ENCODE measurements around the gene FCSK.
"Not testable (repeated sequence)": the region's sequence is repeated elsewhere in the genome, so short reads cannot be mapped to it uniquely, and the experiment has no call there.

The FCSK gene

GRCh38 chr16:70454222-70455034 is at the start of gene FCSK:
Gene FCSK (plus strand): TSS chr16:70454595. CDS start chr16:70463191, 8,596 bp downstream.
- peak; percentile 80 for DNase-seq

GRCh38 chr16:70406104-70406503 is 48.3 kb upstream of the FCSK start:
- not testable (repeated sequence) for DNase-seq

DNA sequence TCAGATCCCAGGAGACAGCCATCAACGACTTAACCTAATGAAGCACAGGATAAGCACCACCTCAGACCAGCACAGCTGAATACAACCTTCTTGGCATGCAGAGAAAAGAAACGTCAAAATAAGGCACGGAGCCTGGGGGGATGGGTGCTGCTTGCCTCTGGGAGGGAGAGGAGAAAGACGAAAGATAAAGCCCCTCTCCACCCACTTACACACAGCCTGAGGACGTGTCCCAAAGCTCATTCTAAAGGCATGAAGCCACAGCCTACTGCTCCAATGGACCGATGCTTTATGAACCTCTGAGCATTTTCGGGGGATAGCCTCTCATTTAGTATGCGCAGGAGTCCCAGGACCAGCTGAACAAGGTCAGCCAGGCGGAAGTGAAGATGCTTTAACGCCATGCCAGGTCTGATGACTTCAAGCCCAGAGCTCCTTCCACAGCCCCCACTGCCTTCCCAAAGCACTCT is 46.6 kb upstream of the FCSK start:
- no peak for DNase-seq

DNA sequence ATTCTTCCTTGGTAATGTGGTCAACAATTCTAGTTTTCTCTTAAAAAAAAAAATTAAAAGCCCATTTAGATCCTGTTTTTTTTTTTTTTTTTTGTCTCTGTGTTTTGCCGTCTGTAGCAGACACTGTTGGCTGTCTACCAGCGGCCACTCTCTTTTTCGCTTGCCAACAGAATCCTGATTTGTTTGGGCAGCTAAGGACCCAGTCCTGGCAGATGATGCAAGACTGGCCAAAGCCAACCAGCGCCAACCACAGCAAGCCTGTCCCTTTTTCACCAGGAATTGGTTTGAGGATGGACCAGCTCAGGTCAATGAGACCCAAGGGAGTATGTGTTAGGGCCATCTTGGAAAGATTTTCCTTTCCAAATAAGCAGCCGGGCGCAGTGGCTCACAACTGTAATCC is 43.7 kb upstream of the FCSK start:
- no peak for DNase-seq

- DNase-seq = no peak
These were observed 42.0 kb upstream of the FCSK start for GRCh38 chr16:70412385-70412784.

DNA sequence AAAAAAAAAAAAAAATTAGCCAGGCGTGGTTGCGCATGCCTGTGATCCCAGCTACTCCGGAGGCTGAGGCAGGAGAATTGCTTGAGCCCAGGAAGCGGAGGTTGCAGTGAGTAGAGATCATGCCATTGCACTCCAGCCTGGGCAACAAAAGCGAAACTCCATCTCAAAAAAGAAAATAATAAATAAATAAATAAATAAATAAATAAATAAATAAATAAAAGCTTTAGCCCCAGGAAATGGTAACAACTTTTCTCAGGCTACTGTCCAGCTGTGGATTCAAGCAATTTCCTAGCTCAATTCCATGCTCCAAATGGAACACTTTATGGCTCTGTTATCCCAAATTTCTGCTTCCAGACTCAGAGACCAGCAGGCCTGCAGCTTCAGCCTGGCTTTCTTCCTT is 40.8 kb upstream of the FCSK start:
- DNase-seq = not testable (repeated sequence)

- no peak for DNase-seq
These were observed 37.4 kb upstream of the FCSK start for GRCh38 chr16:70416748-70417616.

DNA sequence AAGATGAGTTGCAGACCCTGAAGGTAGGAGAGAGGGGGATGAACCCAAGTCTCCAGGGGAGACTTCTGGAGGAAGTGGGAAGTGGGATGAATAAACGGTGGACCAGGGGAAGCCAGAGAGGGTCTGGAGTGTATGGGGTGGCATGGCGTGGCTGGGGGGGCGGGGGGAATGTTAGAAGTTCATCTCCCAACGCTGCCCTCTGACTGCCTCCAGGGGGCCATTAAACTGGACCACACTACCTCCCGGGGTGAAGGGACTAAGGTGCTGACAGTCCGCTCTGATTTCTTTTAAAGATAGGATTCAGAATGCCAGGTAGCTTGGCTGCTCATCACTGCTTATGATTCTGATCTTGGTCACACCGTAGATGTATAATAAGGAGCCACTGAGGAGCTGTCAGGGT is 36.7 kb upstream of the FCSK start:
- no peak for DNase-seq

- peak; percentile 63 for DNase-seq
These were observed 36.0 kb upstream of the FCSK start for GRCh38 chr16:70418274-70418992.

GRCh38 chr16:70418993-70419318 is 35.4 kb upstream of the FCSK start:
- no peak for DNase-seq

DNA sequence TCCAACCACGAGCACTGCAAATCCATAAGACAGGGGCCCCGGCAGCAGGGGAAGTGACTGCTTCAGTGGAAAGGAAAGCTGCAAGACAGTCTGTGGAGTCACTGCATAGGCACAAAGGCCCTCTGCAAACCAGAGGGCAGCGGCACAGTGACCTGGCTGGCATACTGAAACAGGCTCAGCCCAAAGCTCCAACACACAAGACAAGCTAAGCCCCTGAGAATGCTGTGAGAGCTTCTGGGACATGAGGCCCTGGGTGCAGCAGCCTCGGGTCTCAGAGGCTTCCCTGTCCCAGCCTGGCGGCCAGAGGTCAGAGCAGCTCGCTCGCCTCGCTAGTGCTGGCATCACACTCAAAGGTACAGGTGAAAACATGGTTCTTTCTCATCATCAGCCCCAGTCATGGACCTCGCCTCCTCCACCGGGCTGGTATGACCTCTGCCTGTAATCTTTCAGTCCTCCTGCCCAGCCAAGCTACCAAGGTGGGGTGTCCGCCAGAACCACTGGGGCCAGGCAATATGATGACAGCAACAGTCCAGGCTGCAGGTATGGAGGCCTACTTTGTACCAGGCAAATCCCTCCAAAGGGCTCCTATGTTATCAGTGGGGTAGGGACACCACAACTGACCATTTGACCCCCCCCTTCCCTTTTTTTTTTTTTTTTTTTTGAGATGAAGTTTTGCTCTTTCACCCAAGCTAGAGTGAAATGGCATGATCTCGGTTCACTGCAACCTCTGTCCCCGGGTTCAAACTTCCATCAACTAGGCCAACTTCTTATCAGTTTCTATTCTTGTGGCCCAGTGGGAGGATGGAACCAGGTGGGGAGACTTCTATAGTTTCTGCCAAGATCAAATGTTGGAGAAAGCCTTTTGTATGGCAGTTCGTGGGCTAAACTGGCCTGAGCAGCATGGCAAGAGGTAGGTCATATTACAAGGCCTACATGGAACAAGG is 34.7 kb upstream of the FCSK start:
- no peak for DNase-seq

DNA sequence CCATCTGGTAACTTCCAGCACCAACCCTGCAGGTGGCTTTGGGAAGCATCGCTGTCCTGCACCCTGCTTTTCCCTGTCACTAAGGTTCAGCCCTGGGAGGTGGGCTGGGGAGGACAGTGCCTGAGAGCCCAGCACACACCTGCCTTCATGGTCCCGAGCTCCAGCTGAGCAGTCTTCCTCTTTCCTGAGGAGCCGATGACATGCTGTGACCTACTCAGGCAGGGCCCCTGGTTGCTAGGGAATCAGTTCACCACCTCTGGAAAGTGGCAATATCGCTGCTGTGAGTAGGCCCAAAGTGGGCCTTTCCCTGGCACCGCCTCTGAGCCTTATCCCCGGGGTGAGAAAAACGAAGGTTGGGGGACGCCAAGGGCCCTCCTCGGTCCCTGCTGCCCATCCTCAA is 33.4 kb upstream of the FCSK start:
- no peak for DNase-seq

GRCh38 chr16:70421473-70422311 is 32.7 kb upstream of the FCSK start:
- no peak for DNase-seq

- DNase-seq = no peak
These were observed 31.9 kb upstream of the FCSK start for GRCh38 chr16:70422543-70422942.

DNA sequence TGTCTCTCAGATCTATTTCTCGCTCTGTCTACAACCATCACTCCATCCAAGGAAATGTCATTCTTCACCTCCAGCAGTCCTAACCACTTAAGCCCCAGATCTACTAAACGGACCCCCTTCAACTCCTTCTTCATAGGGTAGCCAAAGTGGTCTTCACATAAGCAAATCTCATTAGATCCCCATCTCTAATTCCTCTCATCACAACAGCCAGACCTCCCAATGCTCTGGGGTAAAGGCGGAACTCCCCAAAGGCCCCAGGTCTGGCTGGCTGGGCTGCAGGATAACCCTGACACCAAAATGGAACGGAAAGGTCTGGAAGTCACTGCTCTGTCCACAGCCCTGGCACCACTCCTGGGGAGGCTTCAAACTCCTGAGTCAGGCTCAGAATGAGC is 26.6 kb upstream of the FCSK start:
- DNase-seq = no peak

DNA sequence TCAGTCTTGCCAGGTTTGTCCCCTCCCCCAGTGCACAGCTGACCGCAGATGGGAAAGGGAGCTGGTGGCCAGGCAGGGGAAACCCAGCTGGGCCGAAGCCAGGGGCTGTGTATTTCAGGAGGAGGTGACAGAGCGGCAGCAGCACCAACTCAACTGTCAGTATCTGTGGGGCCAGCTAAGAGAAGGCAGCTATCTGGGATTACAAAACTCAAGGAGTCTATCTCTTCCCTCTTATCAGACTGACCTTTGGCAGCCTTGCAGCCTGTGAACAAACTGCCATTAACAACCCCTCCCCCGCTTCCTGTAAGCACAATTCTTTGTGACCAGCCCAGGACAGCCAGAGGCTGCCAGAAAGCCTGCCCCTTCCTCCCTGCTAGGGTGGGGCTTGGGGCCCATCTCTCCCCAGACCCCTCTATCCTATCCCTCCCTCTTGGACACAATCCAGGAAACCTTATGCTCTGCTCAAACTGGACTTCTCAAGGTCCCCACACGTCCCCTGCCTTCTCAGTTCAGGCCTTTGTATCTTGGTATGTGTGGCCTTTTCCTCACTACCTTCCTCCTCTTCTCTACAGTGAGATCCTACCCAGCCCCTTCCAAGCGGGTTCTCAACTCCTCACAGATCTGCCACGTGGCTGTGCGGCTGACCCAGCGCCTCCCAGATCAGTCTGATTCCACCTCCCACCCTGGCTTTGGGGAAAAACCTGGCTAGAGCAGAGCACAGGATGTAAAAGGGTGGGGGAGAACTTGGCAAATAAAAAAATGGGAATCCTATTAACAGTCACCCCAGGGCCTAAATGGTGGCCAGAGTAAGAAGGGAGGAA is 26.0 kb upstream of the FCSK start:
- peak; percentile 83 for DNase-seq

DNA sequence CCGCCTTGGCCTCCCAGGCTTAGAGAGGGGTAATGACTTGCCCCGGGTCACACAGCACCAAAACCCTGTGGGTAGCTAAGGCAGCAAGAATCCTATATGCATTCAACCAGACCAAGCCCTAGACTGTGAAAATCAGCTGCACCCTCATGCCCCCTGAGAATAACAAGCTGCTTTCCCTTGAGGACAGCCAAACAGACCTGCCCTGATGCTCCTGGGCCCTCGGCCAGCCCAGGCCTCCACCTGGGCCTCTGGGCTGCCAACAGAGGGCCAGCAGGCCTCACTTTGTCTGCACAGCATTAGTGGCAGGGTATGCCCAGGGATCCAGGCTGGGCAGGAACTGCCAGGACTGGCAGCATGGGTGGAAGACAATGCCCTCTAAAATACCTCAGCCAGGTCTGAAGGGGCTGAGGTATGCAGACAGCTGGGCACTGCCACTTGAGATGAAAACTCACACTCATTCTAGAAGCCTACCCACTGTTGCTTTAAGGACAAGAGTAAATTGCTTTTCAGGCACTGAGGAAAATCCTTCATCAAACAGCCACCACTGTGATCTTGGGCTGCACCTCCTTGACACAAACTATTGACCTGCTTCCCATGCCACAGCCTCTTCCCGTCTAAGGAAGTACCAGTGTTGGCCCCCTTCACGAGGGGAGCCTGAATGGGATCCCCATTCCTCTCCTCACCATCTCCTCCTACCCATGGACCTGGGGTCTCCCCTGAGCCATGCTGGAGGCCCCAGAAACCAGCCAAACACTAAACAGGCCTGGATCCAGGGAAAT is 24.3 kb upstream of the FCSK start:
- DNase-seq = no peak

- DNase-seq = peak; percentile 53
These were observed 23.5 kb upstream of the FCSK start for GRCh38 chr16:70430667-70431536.

- no peak for DNase-seq
These were observed 22.1 kb upstream of the FCSK start for GRCh38 chr16:70432356-70432722.

Measured in stimulated activated CD8-positive, alpha-beta memory T cell treated with anti-CD3 and anti-CD28 coated beads, Interleukin-4, amount 100 ng/mL, for 48 hours (primary cell).